GM12878 (cell line): Measurements from ENCODE around the gene PPOX. TPM values are rescaled to one million over a fixed set of nuclear protein-coding genes. Genes with fewer than 3 reads are reported as not detected.

Experiments used
- ATAC-seq: fragments of 200-7000 bp; cut with Tn5 transposase; 3 replicates; pipeline ENCODE4 v1.9.1; 2020; ENCODE audit warnings: mild to moderate bottlenecking, moderate library complexity
- BruUV-seq: library from RNA; stranded (reverse); fragments of 400-500 nt; replicated peaks from 2 replicates; lab custom pipeline; 2021; lab: Mats Ljungman, UMichigan
- CTCF ChIA-PET: fragments of 300-600 bp; sonication (Branson Sonifier 250); formaldehyde crosslinking; extraction: SDS; loops from one replicate; lab custom pipeline; 2021; ENCODE audit warnings: inconsistent platforms; lab: Yijun Ruan, JAX
- POLR2A ChIA-PET: fragments of 350-600 bp; formaldehyde crosslinking; extraction: SDS; loops from one replicate; lab custom pipeline; 2021; ENCODE audit warnings: inconsistent platforms; lab: Charles Lee
- RAD21 ChIA-PET: fragments of 300-600 bp; sonication (Branson Sonifier 250); formaldehyde crosslinking; loops from one replicate; lab custom pipeline; 2023; ENCODE audit warnings: antibody characterized with exemption; ENCODE audit not compliant: unreplicated experiment; lab: Charles Lee
- SMC1A ChIA-PET: fragments of 300-600 bp; sonication (Branson Sonifier 250); formaldehyde crosslinking; loops from one replicate; lab custom pipeline; 2023; ENCODE audit not compliant: unreplicated experiment, uncharacterized antibody; lab: Charles Lee
- DNase-seq: peaks from one replicate; pipeline ENCODE4 v3.0.0-alpha.2; 2011; ENCODE audit warnings: low read depth, low spot score
- FAIRE-seq: peaks from 3 replicates; lab custom pipeline; 2011; peaks lifted over from hg19 to GRCh38; lab: Jason Lieb, UNC
- H2AFZ ChIP-seq: 2 replicates; pipeline ENCODE4 v1.6.0; 2011; ENCODE audit warnings: low read depth, low read length, control low read depth; ENCODE audit not compliant: control insufficient read depth
- H3K27ac ChIP-seq: 2 replicates; pipeline ENCODE4 v1.5.1; 2011; ENCODE audit warnings: control low read depth; ENCODE audit not compliant: control insufficient read depth, insufficient read depth
- H3K27me3 ChIP-seq, 2 experiments: replicated peaks in 1 of 2; 2 replicates each; pipeline versions ENCODE4 v1.6.0 to v1.6.1; 2011; ENCODE audit warnings: low read length in 1 of 2; ENCODE audit not compliant: control insufficient read depth in 2 of 2, insufficient read depth in 2 of 2
- H3K36me3 ChIP-seq, 2 experiments: 2 replicates each; pipeline ENCODE4 v1.5.1; 2011; ENCODE audit warnings: low read length in 1 of 2; ENCODE audit not compliant: control insufficient read depth in 2 of 2, insufficient read depth in 2 of 2
- H3K4me1 ChIP-seq: 2 replicates; pipeline ENCODE4 v1.6.1; 2011; ENCODE audit warnings: mild to moderate bottlenecking, low read length, moderate library complexity, mixed read lengths; ENCODE audit not compliant: control insufficient read depth, insufficient read depth
- H3K4me2 ChIP-seq: 2 replicates; pipeline ENCODE4 v1.6.0; 2011; ENCODE audit warnings: control low read depth; ENCODE audit not compliant: control insufficient read depth, insufficient read depth
- H3K4me3 ChIP-seq: fragments of 200-600 bp; sonication (generic); 2 replicates; pipeline ENCODE4 v1.5.1; 2016
- H3K79me2 ChIP-seq: 2 replicates; pipeline ENCODE4 v1.6.0; 2011; ENCODE audit warnings: low read length; ENCODE audit not compliant: control insufficient read depth, insufficient read depth
- H3K9ac ChIP-seq: 2 replicates; pipeline ENCODE4 v1.8.0; 2011; ENCODE audit warnings: low read length, control low read depth, mixed read lengths; ENCODE audit not compliant: control insufficient read depth, insufficient read depth
- H3K9me3 ChIP-seq: replicated peaks from 3 replicates; pipeline ENCODE4 v1.5.1; 2011; ENCODE audit warnings: mild to moderate bottlenecking, low read length; ENCODE audit not compliant: control insufficient read depth, insufficient read depth
- H4K20me1 ChIP-seq: 2 replicates; pipeline ENCODE4 v1.6.0; 2011; ENCODE audit not compliant: control insufficient read depth, insufficient read depth
- POLR2AphosphoS5 ChIP-seq: IDR thresholded peaks from 2 replicates; pipeline ENCODE4 v1.6.1; 2011; ENCODE audit warnings: mild to moderate bottlenecking, low read length, inconsistent platforms
- RAD21 ChIP-seq: IDR thresholded peaks from 2 replicates; pipeline ENCODE4 v1.6.1; 2011; ENCODE audit warnings: mild to moderate bottlenecking, low read depth, low read length, moderate library complexity; ENCODE audit not compliant: insufficient read depth
- ZBTB33 ChIP-seq: fragments of 450-650 bp; IDR thresholded peaks from 2 replicates; pipeline ENCODE4 v1.6.1; 2017; ENCODE audit warnings: mild to moderate bottlenecking
- ZBTB40 ChIP-seq: fragments of 450-650 bp; IDR thresholded peaks from 2 replicates; pipeline ENCODE4 v1.6.1; 2016; ENCODE audit warnings: mild to moderate bottlenecking, moderate library complexity, borderline replicate concordance
- WGBS: methylation state at CpG from one replicate; pipeline ENCODE4 v1.1.6; 2016; ENCODE audit warnings: low lambda C conversion rate; ENCODE audit not compliant: insufficient replicate concordance, insufficient coverage; ENCODE audit errors: missing lambda C conversion rate; 5-methylcytosine and 5-hydroxymethylcytosine counted together
- in situ Hi-C: fragments of 300-500 bp; cut with MboI; formaldehyde crosslinking; loops from 9 replicates; pipeline ENCODE4 v1.14.3; 2018; ENCODE audit warnings: mixed read lengths
- intact Hi-C: fragments of 100-400 bp; cut with micrococcal nuclease; formaldehyde crosslinking; loops from one replicate; pipeline ENCODE4 v1.14.2; 2022; ENCODE audit not compliant: unreplicated experiment
- polyA plus RNA-seq, 11 experiments: library from polyadenylated mRNA; depleted of rRNA in 4 of 11; unstranded in 6 of 11; stranded (reverse) in 5 of 11; fragments of >200 nt; fragmentation: Nextera tagmentation in 4 of 11; fragmentation: Illumina TruSeq in 1 of 11; extraction: Ambion mirVana in 4 of 11; extraction: Trizol in 1 of 11; gene quantifications; 1 replicate in 1 of 11; 2 replicates in 10 of 11; pipeline versions ENCODE4 v1.2.1 to v1.2.3, GENCODE V29; 2011 to 2016; ENCODE audit warnings: inconsistent platforms in 2 of 11, missing spikeins in 2 of 11, low read depth in 1 of 11
- total RNA-seq, 4 experiments: library from RNA; depleted of rRNA in 3 of 4; stranded (reverse); fragments of >200 nt in 3 of 4; fragmentation: Illumina TruSeq in 1 of 4; extraction: Trizol in 1 of 4; gene quantifications; 2 replicates each; pipeline versions ENCODE4 v1.2.1 to v1.2.3, GENCODE V29; 2013 to 2021

The PPOX gene
- total and polyA plus RNA-seq, 10 of the 15 experiments (the other 5 are each of a cell fraction or from before 2014, with no cell fraction given) = 8.9 to 31.5 (median 20.3) TPM

GRCh38 chr1:161197560-161198193, 31.5 kb downstream of the PPOX start:
- no peak for TF ChIP-seq ZBTB33
- TF ChIP-seq, all 136 proteins: peak for 0
- H3K4me3 ChIP-seq = no peak overlapping the region
- H3K4me2 ChIP-seq = no peak overlapping the region
- DNase-seq (no peak), FAIRE-seq (no peak), ATAC-seq (no peak)
- H3K9me3 ChIP-seq = no peaks in the 10 kb centered on the region
- ChIA-PET CTCF (no interaction called here), POLR2A (interaction anchor here (1.0 kb wide), 1 partner anchor 11 kb away, joined by 4 read pairs; no protein-coding TSS in a partner anchor), SMC1A (no interaction called here), RAD21 (interaction anchor here (1.6 kb wide), 1 partner anchor 16 kb away, joined by 5 read pairs; no protein-coding TSS in a partner anchor)
- no peaks in the 10 kb centered on the region for H3K27me3 ChIP-seq
- H3K79me2 ChIP-seq = peaks cover 8% of the 10 kb centered on the region
- intact Hi-C loops = no loop called here
- H2AFZ ChIP-seq = no peak overlapping the region
- no peaks in the 10 kb centered on the region for H3K36me3 ChIP-seq
- no peak overlapping the region for H3K27ac ChIP-seq
- 50% methylated on average over 10 of the region's 11 CpGs for WGBS
- no peaks in the 10 kb centered on the region for H4K20me1 ChIP-seq
- no peak overlapping the region for H3K9ac ChIP-seq
- H3K4me1 ChIP-seq = peaks cover 27% of the 10 kb centered on the region
- in situ Hi-C loops = loop anchor here (10.0 kb wide), 1 partner anchor 547 kb away; the partner anchor contains the start of gene DUSP12
- BruUV-seq = no TSS peak

- no peaks in the 10 kb centered on the region for H3K27me3 ChIP-seq
- H3K4me2 ChIP-seq = no peak overlapping the region
- in situ Hi-C loops = loop anchor here (10.0 kb wide), 1 partner anchor 546 kb away; the partner anchor contains the start of gene DUSP12
- H3K4me3 ChIP-seq = no peak overlapping the region
- no peak overlapping the region for H2AFZ ChIP-seq
- 57% methylated on average over 20 of the region's 20 CpGs for WGBS
- ChIA-PET CTCF (interaction anchor here (0.7 to 1.2 kb wide), 3 partner anchors 16 to 185 kb away, joined by 3 read pairs; partner anchors contain the start of gene TOMM40L), POLR2A (no interaction called here)
- no peak for TF ChIP-seq POLR2AphosphoS5
- no peak for TF ChIP-seq RAD21
- TF ChIP-seq ZBTB40 = no peak
- TF ChIP-seq, all 136 proteins: peak for 0
- RAD21 ChIA-PET = interaction anchor here (1.4 to 1.6 kb wide), 2 partner anchors 17 to 27 kb away, joined by 5 read pairs; partner anchors contain the start of gene TOMM40L
- FAIRE-seq (no peak), DNase-seq (no peak), ATAC-seq (no peak)
- SMC1A ChIA-PET = no interaction called here
- Histone ChIP-seq H4K20me1 (no peaks in the 10 kb centered on the region), H3K79me2 (peaks cover 15% of the 10 kb centered on the region), H3K36me3 (no peaks in the 10 kb centered on the region), H3K4me1 (peaks cover 32% of the 10 kb centered on the region), H3K9me3 (no peaks in the 10 kb centered on the region), H3K9ac (no peak overlapping the region), H3K27ac (no peak overlapping the region)
- no TSS peak for BruUV-seq
- intact Hi-C loops = no loop called here
Measured at GRCh38 chr1:161198194-161198896, 32.1 kb downstream of the PPOX start.
